ENCODE measurements around the gene MGAT3. TPM values are rescaled to one million over a fixed set of nuclear protein-coding genes. Genes with fewer than 3 reads are reported as not detected.
A peak's percentile ranks its signal among the peaks of the same experiment; 100 is the strongest.

Gene MGAT3
- total and polyA plus RNA-seq, 9 of the 15 experiments (the other 6 are each of a cell fraction or from before 2014, with no cell fraction given), result 0.10 to 11.5 (median 4.6) TPM

DNA sequence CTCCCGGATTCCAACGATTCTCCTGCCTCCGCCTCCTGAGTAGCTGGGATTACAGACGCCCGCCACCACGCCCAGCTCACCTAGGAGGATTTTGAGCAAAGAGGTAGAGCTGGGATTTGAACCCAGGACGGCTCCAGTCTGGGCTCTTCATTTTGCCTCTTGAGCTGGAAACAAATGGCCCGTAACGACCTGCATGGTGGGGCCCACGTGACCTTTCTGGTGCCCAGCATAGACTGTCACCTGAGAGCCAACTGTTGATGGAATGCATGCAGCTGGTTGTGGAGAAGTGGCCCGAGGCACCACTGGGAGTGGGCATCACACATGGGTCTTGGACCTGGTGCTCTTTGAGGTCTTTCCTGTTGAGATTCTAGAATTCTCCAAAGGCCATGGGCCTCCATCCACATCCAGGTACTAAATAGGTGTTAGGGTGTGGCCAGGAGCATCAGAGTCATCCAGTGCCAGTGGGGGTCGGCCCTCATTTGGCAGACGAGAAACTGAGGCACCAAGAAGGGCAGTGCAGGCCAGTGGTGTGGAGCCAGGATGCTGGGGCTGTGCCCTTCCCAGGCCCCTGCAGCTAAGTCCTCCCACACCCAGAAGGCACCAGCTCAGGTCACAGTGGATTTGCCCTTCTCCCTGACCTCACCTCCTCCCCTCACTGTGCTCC, 67.4 kb downstream of the MGAT3 start:
- H3K27ac ChIP-seq (ENCODE audit: extremely low read depth, low read depth, low read length), result no peak overlapping the region; the same call in 2 of the 3 replicates
- FAIRE-seq (no peak), ATAC-seq (no peak), DNase-seq (ENCODE audit: extremely low read depth in 1 of 4, low spot score in 3 of 4) (no peak)
- CTCF ChIA-PET (ENCODE audit: low intra/inter-chr PET ratio), result interaction anchor here (0.6 kb wide), 1 partner anchor 655 kb away, joined by 5 read pairs; no protein-coding TSS in a partner anchor
- no TSS peak for BruUV-seq (replicated peaks)
- no peak overlapping the region for H3K9ac ChIP-seq (ENCODE audit: insufficient read depth in 1 of 2, low read depth in 2 of 2, low read length in 2 of 2)
- no peaks in the 10 kb centered on the region for H3K27me3 ChIP-seq (ENCODE audit: control insufficient read depth in 2 of 2, insufficient read depth in 2 of 2, low read length in 2 of 2)
- peaks cover 14 to 52% of the 10 kb centered on the region in 2 experiments; a peak in 4 of 5 replicates for H3K4me1 ChIP-seq (replicated peaks in 1 of 2; ENCODE audit: control insufficient read depth in 2 of 2, insufficient read depth in 2 of 2, low read length in 2 of 2)
- H3K4me3 ChIP-seq, result no peak overlapping the region
- H2AFZ ChIP-seq (ENCODE audit: low read depth, low read length), result no peak overlapping the region
- peaks cover 59% of the 10 kb centered on the region for H3K36me3 ChIP-seq (ENCODE audit: control insufficient read depth, insufficient read depth, low read length)
- intact Hi-C loops (cut with micrococcal nuclease) (loop anchor here (10.0 kb wide), 1 partner anchor 349 kb away; no protein-coding TSS in a partner anchor), in situ Hi-C loops (cut with MboI) (no loop called here)
- peaks cover 61% of the 10 kb centered on the region for H3K79me2 ChIP-seq (ENCODE audit: control insufficient read depth, insufficient read depth, low read length)
- POLR2A ChIA-PET, result interaction anchor here (0.5 to 6.1 kb wide), 18 partner anchors 8 to 520 kb away, joined by 3 to 106 read pairs (median 5); partner anchors contain the start of genes MIEF1, RPL3 and RPS19BP1
- H3K4me2 ChIP-seq (ENCODE audit: insufficient read depth, low read length), result no peak overlapping the region
- H4K20me1 ChIP-seq (replicated peaks; ENCODE audit: control insufficient read depth, insufficient read depth, low read length), result peaks cover 28% of the 10 kb centered on the region
- WGBS (ENCODE audit: insufficient coverage, low coverage, missing lambda C conversion rate), result 86% methylated on average over 8 of the region's 13 CpGs
- H3K9me3 ChIP-seq (replicated peaks; ENCODE audit: control insufficient read depth, insufficient read depth, low read depth, low read length), result no peaks in the 10 kb centered on the region
- no peaks in the 10 kb centered on the region for H3K9me1 ChIP-seq (ENCODE audit: control insufficient read depth, insufficient read depth, low read length)
- TF ChIP-seq, protein P1, sequence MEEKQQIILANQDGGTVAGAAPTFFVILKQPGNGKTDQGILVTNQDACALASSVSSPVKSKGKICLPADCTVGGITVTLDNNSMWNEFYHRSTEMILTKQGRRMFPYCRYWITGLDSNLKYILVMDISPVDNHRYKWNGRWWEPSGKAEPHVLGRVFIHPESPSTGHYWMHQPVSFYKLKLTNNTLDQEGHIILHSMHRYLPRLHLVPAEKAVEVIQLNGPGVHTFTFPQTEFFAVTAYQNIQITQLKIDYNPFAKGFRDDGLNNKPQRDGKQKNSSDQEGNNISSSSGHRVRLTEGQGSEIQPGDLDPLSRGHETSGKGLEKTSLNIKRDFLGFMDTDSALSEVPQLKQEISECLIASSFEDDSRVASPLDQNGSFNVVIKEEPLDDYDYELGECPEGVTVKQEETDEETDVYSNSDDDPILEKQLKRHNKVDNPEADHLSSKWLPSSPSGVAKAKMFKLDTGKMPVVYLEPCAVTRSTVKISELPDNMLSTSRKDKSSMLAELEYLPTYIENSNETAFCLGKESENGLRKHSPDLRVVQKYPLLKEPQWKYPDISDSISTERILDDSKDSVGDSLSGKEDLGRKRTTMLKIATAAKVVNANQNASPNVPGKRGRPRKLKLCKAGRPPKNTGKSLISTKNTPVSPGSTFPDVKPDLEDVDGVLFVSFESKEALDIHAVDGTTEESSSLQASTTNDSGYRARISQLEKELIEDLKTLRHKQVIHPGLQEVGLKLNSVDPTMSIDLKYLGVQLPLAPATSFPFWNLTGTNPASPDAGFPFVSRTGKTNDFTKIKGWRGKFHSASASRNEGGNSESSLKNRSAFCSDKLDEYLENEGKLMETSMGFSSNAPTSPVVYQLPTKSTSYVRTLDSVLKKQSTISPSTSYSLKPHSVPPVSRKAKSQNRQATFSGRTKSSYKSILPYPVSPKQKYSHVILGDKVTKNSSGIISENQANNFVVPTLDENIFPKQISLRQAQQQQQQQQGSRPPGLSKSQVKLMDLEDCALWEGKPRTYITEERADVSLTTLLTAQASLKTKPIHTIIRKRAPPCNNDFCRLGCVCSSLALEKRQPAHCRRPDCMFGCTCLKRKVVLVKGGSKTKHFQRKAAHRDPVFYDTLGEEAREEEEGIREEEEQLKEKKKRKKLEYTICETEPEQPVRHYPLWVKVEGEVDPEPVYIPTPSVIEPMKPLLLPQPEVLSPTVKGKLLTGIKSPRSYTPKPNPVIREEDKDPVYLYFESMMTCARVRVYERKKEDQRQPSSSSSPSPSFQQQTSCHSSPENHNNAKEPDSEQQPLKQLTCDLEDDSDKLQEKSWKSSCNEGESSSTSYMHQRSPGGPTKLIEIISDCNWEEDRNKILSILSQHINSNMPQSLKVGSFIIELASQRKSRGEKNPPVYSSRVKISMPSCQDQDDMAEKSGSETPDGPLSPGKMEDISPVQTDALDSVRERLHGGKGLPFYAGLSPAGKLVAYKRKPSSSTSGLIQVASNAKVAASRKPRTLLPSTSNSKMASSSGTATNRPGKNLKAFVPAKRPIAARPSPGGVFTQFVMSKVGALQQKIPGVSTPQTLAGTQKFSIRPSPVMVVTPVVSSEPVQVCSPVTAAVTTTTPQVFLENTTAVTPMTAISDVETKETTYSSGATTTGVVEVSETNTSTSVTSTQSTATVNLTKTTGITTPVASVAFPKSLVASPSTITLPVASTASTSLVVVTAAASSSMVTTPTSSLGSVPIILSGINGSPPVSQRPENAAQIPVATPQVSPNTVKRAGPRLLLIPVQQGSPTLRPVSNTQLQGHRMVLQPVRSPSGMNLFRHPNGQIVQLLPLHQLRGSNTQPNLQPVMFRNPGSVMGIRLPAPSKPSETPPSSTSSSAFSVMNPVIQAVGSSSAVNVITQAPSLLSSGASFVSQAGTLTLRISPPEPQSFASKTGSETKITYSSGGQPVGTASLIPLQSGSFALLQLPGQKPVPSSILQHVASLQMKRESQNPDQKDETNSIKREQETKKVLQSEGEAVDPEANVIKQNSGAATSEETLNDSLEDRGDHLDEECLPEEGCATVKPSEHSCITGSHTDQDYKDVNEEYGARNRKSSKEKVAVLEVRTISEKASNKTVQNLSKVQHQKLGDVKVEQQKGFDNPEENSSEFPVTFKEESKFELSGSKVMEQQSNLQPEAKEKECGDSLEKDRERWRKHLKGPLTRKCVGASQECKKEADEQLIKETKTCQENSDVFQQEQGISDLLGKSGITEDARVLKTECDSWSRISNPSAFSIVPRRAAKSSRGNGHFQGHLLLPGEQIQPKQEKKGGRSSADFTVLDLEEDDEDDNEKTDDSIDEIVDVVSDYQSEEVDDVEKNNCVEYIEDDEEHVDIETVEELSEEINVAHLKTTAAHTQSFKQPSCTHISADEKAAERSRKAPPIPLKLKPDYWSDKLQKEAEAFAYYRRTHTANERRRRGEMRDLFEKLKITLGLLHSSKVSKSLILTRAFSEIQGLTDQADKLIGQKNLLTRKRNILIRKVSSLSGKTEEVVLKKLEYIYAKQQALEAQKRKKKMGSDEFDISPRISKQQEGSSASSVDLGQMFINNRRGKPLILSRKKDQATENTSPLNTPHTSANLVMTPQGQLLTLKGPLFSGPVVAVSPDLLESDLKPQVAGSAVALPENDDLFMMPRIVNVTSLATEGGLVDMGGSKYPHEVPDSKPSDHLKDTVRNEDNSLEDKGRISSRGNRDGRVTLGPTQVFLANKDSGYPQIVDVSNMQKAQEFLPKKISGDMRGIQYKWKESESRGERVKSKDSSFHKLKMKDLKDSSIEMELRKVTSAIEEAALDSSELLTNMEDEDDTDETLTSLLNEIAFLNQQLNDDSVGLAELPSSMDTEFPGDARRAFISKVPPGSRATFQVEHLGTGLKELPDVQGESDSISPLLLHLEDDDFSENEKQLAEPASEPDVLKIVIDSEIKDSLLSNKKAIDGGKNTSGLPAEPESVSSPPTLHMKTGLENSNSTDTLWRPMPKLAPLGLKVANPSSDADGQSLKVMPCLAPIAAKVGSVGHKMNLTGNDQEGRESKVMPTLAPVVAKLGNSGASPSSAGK (IDR thresholded peaks at IDR 0.05), result no peak
- TF ChIP-seq RBFOX2 (IDR thresholded peaks at IDR 0.05; ENCODE audit: low read depth, low read length) (peak; percentile 58; the same call in 1 of the 2 replicates), HNRNPK (IDR thresholded peaks at IDR 0.05; ENCODE audit: low read depth, low read length, poor library complexity, severe bottlenecking) (no peak)
- TF ChIP-seq, protein P2, sequence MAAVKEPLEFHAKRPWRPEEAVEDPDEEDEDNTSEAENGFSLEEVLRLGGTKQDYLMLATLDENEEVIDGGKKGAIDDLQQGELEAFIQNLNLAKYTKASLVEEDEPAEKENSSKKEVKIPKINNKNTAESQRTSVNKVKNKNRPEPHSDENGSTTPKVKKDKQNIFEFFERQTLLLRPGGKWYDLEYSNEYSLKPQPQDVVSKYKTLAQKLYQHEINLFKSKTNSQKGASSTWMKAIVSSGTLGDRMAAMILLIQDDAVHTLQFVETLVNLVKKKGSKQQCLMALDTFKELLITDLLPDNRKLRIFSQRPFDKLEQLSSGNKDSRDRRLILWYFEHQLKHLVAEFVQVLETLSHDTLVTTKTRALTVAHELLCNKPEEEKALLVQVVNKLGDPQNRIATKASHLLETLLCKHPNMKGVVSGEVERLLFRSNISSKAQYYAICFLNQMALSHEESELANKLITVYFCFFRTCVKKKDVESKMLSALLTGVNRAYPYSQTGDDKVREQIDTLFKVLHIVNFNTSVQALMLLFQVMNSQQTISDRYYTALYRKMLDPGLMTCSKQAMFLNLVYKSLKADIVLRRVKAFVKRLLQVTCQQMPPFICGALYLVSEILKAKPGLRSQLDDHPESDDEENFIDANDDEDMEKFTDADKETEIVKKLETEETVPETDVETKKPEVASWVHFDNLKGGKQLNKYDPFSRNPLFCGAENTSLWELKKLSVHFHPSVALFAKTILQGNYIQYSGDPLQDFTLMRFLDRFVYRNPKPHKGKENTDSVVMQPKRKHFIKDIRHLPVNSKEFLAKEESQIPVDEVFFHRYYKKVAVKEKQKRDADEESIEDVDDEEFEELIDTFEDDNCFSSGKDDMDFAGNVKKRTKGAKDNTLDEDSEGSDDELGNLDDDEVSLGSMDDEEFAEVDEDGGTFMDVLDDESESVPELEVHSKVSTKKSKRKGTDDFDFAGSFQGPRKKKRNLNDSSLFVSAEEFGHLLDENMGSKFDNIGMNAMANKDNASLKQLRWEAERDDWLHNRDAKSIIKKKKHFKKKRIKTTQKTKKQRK (IDR thresholded peaks at IDR 0.05; ENCODE audit: borderline replicate concordance, low read depth, low read length), result no peak
